ENCODE measurements around the gene DENND5B.
"Not testable (repeated sequence)": the region's sequence is repeated elsewhere in the genome, so short reads cannot be mapped to it uniquely, and the experiment has no call there.

DENND5B gene

GRCh38 chr12:31591380-31591901 lies 505 bp upstream of the DENND5B start:
- DNase-seq (ENCODE audit: low read depth in 2 of 2) = no peak

GRCh38 chr12:31589904-31590641 lies 863 bp downstream of the DENND5B start:
- DNase-seq (ENCODE audit: low read depth in 2 of 2) = peak in 1 of 2 donors; percentile 12

- peak in 1 of 2 donors; percentile 19 for DNase-seq (ENCODE audit: low read depth in 2 of 2)
These were observed 1.4 kb downstream of the DENND5B start for GRCh38 chr12:31589598-31589903.

- DNase-seq (ENCODE audit: low read depth in 2 of 2) = no peak
These were observed 2.0 kb downstream of the DENND5B start for GRCh38 chr12:31588976-31589375.

GRCh38 chr12:31586728-31587127 lies 4.2 kb downstream of the DENND5B start:
- DNase-seq (ENCODE audit: low read depth in 2 of 2) = no peak

- no peak for DNase-seq (ENCODE audit: low read depth in 2 of 2)
These were observed 5.0 kb downstream of the DENND5B start for GRCh38 chr12:31585895-31586294.

GRCh38 chr12:31585271-31585670 lies 5.7 kb downstream of the DENND5B start:
- no peak for DNase-seq (ENCODE audit: low read depth in 2 of 2)

GRCh38 chr12:31584782-31585181 lies 6.2 kb downstream of the DENND5B start:
- DNase-seq (ENCODE audit: low read depth in 2 of 2) = no peak

- DNase-seq (ENCODE audit: low read depth in 2 of 2) = no peak
These were observed 7.1 kb downstream of the DENND5B start for GRCh38 chr12:31583878-31584277.

- DNase-seq (ENCODE audit: low read depth in 2 of 2) = no peak
These were observed 8.8 kb downstream of the DENND5B start for GRCh38 chr12:31582155-31582554.

GRCh38 chr12:31578632-31579031 lies 12.3 kb downstream of the DENND5B start:
- DNase-seq (ENCODE audit: low read depth in 2 of 2) = no peak

- no peak for DNase-seq (ENCODE audit: low read depth in 2 of 2)
These were observed 15.9 kb downstream of the DENND5B start for GRCh38 chr12:31574803-31575575.

- DNase-seq (ENCODE audit: low read depth in 2 of 2) = not testable (repeated sequence)
These were observed 16.6 kb downstream of the DENND5B start for GRCh38 chr12:31574367-31574766.

GRCh38 chr12:31572900-31573600 lies 17.9 kb downstream of the DENND5B start:
- no peak for DNase-seq (ENCODE audit: low read depth in 2 of 2)

- no peak for DNase-seq (ENCODE audit: low read depth in 2 of 2)
These were observed 20.1 kb downstream of the DENND5B start for GRCh38 chr12:31570880-31571279.

- not testable (repeated sequence) for DNase-seq (ENCODE audit: low read depth in 2 of 2)
These were observed 21.4 kb downstream of the DENND5B start for GRCh38 chr12:31569517-31569916.

- DNase-seq (ENCODE audit: low read depth in 2 of 2) = no peak
These were observed 22.4 kb downstream of the DENND5B start for GRCh38 chr12:31568498-31568897.

- no peak for DNase-seq (ENCODE audit: low read depth in 2 of 2)
These were observed 23.9 kb downstream of the DENND5B start for GRCh38 chr12:31567029-31567428.

GRCh38 chr12:31566547-31566946 lies 24.4 kb downstream of the DENND5B start:
- DNase-seq (ENCODE audit: low read depth in 2 of 2) = no peak

- no peak for DNase-seq (ENCODE audit: low read depth in 2 of 2)
These were observed 28.2 kb downstream of the DENND5B start for GRCh38 chr12:31562594-31563328.

- no peak for DNase-seq (ENCODE audit: low read depth in 2 of 2)
These were observed 30.4 kb downstream of the DENND5B start for GRCh38 chr12:31560516-31560915.

- no peak for DNase-seq (ENCODE audit: low read depth in 2 of 2)
These were observed 32.4 kb downstream of the DENND5B start for GRCh38 chr12:31558521-31558920.

Data from activated CD4-positive, alpha-beta T cell treated with anti-CD3 and anti-CD28 coated beads for 24 hours (primary cell).